ENCODE measurements around the gene CES1. TPM values are rescaled to one million over a fixed set of nuclear protein-coding genes. Genes with fewer than 3 reads are reported as not detected.

The CES1 gene
- total and polyA plus RNA-seq, 10 of the 15 experiments (the other 5 are each of a cell fraction or from before 2014, with no cell fraction given), result 0.08 to 0.69 (median 0.27) TPM; not detected in 6

DNA sequence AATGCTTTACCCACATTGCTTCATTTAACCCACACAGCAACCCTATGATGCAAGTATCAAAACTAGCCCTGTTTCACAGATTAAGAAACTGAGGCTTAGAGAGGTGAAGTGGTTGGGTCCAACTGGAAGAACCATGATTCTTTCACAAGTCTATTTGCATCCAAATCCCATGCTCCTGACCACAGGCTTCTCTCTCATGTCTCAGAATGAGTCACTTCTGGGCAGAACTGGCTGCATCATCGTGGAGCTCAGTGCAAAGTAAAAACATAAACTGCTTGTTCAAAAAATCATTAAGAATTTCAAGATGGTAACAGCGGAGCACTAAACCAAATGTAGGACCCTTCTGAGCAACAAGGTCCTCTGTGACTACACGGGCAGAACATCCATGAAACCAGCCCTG lies 20.2 kb upstream of the CES1 start (continued):
- TF ChIP-seq, protein P1, sequence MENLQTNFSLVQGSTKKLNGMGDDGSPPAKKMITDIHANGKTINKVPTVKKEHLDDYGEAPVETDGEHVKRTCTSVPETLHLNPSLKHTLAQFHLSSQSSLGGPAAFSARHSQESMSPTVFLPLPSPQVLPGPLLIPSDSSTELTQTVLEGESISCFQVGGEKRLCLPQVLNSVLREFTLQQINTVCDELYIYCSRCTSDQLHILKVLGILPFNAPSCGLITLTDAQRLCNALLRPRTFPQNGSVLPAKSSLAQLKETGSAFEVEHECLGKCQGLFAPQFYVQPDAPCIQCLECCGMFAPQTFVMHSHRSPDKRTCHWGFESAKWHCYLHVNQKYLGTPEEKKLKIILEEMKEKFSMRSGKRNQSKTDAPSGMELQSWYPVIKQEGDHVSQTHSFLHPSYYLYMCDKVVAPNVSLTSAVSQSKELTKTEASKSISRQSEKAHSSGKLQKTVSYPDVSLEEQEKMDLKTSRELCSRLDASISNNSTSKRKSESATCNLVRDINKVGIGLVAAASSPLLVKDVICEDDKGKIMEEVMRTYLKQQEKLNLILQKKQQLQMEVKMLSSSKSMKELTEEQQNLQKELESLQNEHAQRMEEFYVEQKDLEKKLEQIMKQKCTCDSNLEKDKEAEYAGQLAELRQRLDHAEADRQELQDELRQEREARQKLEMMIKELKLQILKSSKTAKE (IDR thresholded peaks at IDR 0.05; ENCODE audit: low read depth, poor library complexity, severe bottlenecking), result no peak
- TF ChIP-seq, protein P2, sequence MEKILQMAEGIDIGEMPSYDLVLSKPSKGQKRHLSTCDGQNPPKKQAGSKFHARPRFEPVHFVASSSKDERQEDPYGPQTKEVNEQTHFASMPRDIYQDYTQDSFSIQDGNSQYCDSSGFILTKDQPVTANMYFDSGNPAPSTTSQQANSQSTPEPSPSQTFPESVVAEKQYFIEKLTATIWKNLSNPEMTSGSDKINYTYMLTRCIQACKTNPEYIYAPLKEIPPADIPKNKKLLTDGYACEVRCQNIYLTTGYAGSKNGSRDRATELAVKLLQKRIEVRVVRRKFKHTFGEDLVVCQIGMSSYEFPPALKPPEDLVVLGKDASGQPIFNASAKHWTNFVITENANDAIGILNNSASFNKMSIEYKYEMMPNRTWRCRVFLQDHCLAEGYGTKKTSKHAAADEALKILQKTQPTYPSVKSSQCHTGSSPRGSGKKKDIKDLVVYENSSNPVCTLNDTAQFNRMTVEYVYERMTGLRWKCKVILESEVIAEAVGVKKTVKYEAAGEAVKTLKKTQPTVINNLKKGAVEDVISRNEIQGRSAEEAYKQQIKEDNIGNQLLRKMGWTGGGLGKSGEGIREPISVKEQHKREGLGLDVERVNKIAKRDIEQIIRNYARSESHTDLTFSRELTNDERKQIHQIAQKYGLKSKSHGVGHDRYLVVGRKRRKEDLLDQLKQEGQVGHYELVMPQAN (conservative IDR thresholded peaks at IDR 0.05), result no peak
- TF ChIP-seq SREBF2 (IDR thresholded peaks at IDR 0.05; ENCODE audit: low read length) (no peak), ESRRA (IDR thresholded peaks at IDR 0.05; ENCODE audit: low read length) (no peak), PML (IDR thresholded peaks at IDR 0.05; ENCODE audit: low read length) (no peak), FOXM1 (IDR thresholded peaks at IDR 0.05; ENCODE audit: low read depth, low read length) (no peak), GABPA (IDR thresholded peaks at IDR 0.05; ENCODE audit: low read depth) (no peak), CBFB (IDR thresholded peaks at IDR 0.05; ENCODE audit: low read depth) (no peak), TAF1 (IDR thresholded peaks at IDR 0.05; ENCODE audit: borderline replicate concordance, low read depth, low read length) (no peak), NFYB (IDR thresholded peaks at IDR 0.05; ENCODE audit: insufficient read depth, low read depth, low read length) (no peak), TARDBP (IDR thresholded peaks at IDR 0.05; ENCODE audit: borderline replicate concordance) (no peak), MTA2 (IDR thresholded peaks at IDR 0.05; ENCODE audit: low read depth) (no peak)
- TF ChIP-seq, protein P3, sequence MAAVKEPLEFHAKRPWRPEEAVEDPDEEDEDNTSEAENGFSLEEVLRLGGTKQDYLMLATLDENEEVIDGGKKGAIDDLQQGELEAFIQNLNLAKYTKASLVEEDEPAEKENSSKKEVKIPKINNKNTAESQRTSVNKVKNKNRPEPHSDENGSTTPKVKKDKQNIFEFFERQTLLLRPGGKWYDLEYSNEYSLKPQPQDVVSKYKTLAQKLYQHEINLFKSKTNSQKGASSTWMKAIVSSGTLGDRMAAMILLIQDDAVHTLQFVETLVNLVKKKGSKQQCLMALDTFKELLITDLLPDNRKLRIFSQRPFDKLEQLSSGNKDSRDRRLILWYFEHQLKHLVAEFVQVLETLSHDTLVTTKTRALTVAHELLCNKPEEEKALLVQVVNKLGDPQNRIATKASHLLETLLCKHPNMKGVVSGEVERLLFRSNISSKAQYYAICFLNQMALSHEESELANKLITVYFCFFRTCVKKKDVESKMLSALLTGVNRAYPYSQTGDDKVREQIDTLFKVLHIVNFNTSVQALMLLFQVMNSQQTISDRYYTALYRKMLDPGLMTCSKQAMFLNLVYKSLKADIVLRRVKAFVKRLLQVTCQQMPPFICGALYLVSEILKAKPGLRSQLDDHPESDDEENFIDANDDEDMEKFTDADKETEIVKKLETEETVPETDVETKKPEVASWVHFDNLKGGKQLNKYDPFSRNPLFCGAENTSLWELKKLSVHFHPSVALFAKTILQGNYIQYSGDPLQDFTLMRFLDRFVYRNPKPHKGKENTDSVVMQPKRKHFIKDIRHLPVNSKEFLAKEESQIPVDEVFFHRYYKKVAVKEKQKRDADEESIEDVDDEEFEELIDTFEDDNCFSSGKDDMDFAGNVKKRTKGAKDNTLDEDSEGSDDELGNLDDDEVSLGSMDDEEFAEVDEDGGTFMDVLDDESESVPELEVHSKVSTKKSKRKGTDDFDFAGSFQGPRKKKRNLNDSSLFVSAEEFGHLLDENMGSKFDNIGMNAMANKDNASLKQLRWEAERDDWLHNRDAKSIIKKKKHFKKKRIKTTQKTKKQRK (IDR thresholded peaks at IDR 0.05; ENCODE audit: low read depth, low read length), result no peak
- TF ChIP-seq, protein P4, sequence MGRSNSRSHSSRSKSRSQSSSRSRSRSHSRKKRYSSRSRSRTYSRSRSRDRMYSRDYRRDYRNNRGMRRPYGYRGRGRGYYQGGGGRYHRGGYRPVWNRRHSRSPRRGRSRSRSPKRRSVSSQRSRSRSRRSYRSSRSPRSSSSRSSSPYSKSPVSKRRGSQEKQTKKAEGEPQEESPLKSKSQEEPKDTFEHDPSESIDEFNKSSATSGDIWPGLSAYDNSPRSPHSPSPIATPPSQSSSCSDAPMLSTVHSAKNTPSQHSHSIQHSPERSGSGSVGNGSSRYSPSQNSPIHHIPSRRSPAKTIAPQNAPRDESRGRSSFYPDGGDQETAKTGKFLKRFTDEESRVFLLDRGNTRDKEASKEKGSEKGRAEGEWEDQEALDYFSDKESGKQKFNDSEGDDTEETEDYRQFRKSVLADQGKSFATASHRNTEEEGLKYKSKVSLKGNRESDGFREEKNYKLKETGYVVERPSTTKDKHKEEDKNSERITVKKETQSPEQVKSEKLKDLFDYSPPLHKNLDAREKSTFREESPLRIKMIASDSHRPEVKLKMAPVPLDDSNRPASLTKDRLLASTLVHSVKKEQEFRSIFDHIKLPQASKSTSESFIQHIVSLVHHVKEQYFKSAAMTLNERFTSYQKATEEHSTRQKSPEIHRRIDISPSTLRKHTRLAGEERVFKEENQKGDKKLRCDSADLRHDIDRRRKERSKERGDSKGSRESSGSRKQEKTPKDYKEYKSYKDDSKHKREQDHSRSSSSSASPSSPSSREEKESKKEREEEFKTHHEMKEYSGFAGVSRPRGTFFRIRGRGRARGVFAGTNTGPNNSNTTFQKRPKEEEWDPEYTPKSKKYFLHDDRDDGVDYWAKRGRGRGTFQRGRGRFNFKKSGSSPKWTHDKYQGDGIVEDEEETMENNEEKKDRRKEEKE (IDR thresholded peaks at IDR 0.05), result no peak
- TF ChIP-seq, protein P5, sequence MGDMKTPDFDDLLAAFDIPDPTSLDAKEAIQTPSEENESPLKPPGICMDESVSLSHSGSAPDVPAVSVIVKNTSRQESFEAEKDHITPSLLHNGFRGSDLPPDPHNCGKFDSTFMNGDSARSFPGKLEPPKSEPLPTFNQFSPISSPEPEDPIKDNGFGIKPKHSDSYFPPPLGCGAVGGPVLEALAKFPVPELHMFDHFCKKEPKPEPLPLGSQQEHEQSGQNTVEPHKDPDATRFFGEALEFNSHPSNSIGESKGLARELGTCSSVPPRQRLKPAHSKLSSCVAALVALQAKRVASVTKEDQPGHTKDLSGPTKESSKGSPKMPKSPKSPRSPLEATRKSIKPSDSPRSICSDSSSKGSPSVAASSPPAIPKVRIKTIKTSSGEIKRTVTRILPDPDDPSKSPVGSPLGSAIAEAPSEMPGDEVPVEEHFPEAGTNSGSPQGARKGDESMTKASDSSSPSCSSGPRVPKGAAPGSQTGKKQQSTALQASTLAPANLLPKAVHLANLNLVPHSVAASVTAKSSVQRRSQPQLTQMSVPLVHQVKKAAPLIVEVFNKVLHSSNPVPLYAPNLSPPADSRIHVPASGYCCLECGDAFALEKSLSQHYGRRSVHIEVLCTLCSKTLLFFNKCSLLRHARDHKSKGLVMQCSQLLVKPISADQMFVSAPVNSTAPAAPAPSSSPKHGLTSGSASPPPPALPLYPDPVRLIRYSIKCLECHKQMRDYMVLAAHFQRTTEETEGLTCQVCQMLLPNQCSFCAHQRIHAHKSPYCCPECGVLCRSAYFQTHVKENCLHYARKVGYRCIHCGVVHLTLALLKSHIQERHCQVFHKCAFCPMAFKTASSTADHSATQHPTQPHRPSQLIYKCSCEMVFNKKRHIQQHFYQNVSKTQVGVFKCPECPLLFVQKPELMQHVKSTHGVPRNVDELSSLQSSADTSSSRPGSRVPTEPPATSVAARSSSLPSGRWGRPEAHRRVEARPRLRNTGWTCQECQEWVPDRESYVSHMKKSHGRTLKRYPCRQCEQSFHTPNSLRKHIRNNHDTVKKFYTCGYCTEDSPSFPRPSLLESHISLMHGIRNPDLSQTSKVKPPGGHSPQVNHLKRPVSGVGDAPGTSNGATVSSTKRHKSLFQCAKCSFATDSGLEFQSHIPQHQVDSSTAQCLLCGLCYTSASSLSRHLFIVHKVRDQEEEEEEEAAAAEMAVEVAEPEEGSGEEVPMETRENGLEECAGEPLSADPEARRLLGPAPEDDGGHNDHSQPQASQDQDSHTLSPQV (IDR thresholded peaks at IDR 0.05), result no peak
